Endodermal cell (in vitro differentiated cells): ENCODE measurements around the gene ARSA. TPM values are rescaled to one million over a fixed set of nuclear protein-coding genes. Genes with fewer than 3 reads are reported as not detected.
A peak's percentile ranks its signal among the peaks of the same experiment; 100 is the strongest.

ENCODE experiments used
- DNase-seq: peaks from one replicate; pipeline ENCODE4 v3.0.0-alpha.2; 2017
- H3K27ac ChIP-seq: 2 replicates; pipeline ENCODE4 v1.5.1; 2013; ENCODE audit warnings: mild to moderate bottlenecking, low read depth, low read length, moderate library complexity
- H3K27me3 ChIP-seq: 2 replicates; pipeline ENCODE4 v1.6.1; 2013; ENCODE audit warnings: mild to moderate bottlenecking, low read length, moderate library complexity; ENCODE audit not compliant: insufficient read depth, control insufficient read depth, poor library complexity, severe bottlenecking
- H3K36me3 ChIP-seq: 2 replicates; pipeline ENCODE4 v1.7.0; 2013; ENCODE audit warnings: mild to moderate bottlenecking, low read length, moderate library complexity; ENCODE audit not compliant: control insufficient read depth, insufficient read depth
- H3K4me1 ChIP-seq: one replicate; pipeline ENCODE4 v1.7.0; 2013; ENCODE audit warnings: low read length; ENCODE audit not compliant: control insufficient read depth, insufficient read depth
- H3K4me3 ChIP-seq: 2 replicates; pipeline ENCODE4 v1.5.1; 2013; ENCODE audit warnings: mild to moderate bottlenecking, low read length, moderate library complexity
- H3K9ac ChIP-seq: 2 replicates; pipeline ENCODE4 v1.6.1; 2013; ENCODE audit warnings: mild to moderate bottlenecking, low read length, moderate library complexity; ENCODE audit not compliant: poor library complexity, severe bottlenecking; ENCODE audit errors: extremely low read depth
- H3K9me3 ChIP-seq: 2 replicates; pipeline ENCODE4 v1.6.1; 2013; ENCODE audit warnings: mild to moderate bottlenecking, low read length, moderate library complexity; ENCODE audit not compliant: control insufficient read depth
- H3K27ac Mint-ChIP-seq: 2 replicates; pipeline ENCODE4 v1.8.0; 2020; ENCODE audit warnings: mixed read lengths
- H3K27me3 Mint-ChIP-seq: 2 replicates; pipeline ENCODE4 v1.8.0; 2021; ENCODE audit warnings: mild to moderate bottlenecking, mixed read lengths; ENCODE audit not compliant: insufficient read depth
- H3K36me3 Mint-ChIP-seq: 2 replicates; pipeline ENCODE4 v1.8.0; 2020; ENCODE audit warnings: low read depth, mixed read lengths
- H3K4me1 Mint-ChIP-seq: 2 replicates; pipeline ENCODE4 v1.8.0; 2020; ENCODE audit warnings: mixed read lengths
- H3K4me3 Mint-ChIP-seq: 2 replicates; pipeline ENCODE4 v1.8.0; 2020; ENCODE audit warnings: mild to moderate bottlenecking, moderate library complexity, mixed read lengths
- H3K9me3 Mint-ChIP-seq: 2 replicates; pipeline ENCODE4 v1.8.0; 2020; ENCODE audit warnings: mild to moderate bottlenecking, mixed read lengths
- CTCF ChIP-seq: fragments of 200-600 bp; sonication (generic); conservative IDR thresholded peaks from 2 replicates; pipeline ENCODE4 v1.5.0; 2021; ENCODE audit warnings: antibody characterized with exemption, mild to moderate bottlenecking
- WGBS, 2 experiments: methylation state at CpG; one replicate each; pipeline versions ENCODE4 v1.1.5 to v1.1.7; 2013; ENCODE audit warnings: missing lambda C conversion rate in 2 of 2, mixed read lengths in 1 of 2; ENCODE audit not compliant: insufficient coverage in 1 of 2, insufficient read length in 1 of 2; 5-methylcytosine and 5-hydroxymethylcytosine counted together
- long read RNA-seq, 4 experiments: library from polyadenylated mRNA in 2 of 4; library from RNA in 1 of 4; library from capped mRNA in 1 of 4; stranded (forward) in 3 of 4; unstranded in 1 of 4; transcript quantifications; one replicate each; pipeline ENCODE4 v2.0.0, GENCODE V29; 2020 to 2021; ENCODE audit warnings: inconsistent platforms in 1 of 4
- polyA plus RNA-seq, 2 experiments: library from polyadenylated mRNA; stranded (reverse); fragments of 50-300 nt; gene quantifications; one replicate each; pipeline ENCODE4 v1.2.3, GENCODE V29; 2013
- total RNA-seq, 2 donors: library from RNA; stranded (reverse); fragmentation: NEBNext Ultra II Directional in 1 of 2; extraction: Animal tissue kit (Norgen Biotek cat#: 25700) in 1 of 2; gene quantifications; 2 replicates in 1 of 2; 3 replicates in 1 of 2; pipeline ENCODE4 v1.2.1, GENCODE V29; 2021

ARSA gene
- 10 to 100 TPM; 28.6 to 30.6 TPM for total RNA-seq
- 26.8 TPM for polyA plus RNA-seq (2013, experiment 1 of 2)
- polyA plus RNA-seq (2013, experiment 2 of 2), result 23.1 TPM
- long read RNA-seq, experiment 1, partial matches to known transcripts, result 0 of 5 reads
- long read RNA-seq, experiment 1, other reads (novel, unspliced or antisense), result 2 of 5 reads
- long read RNA-seq, experiment 2, transcript ARSA-201 (8 exons, 2,050 nt), result major isoform, 6 of 12 reads
- long read RNA-seq, experiment 2, partial matches to known transcripts, result 3 of 12 reads
- long read RNA-seq, experiment 2, other reads (novel, unspliced or antisense), result 0 of 12 reads
- long read RNA-seq, experiment 3, transcript ARSA-201 (8 exons, 2,050 nt), result major isoform, 19 of 39 reads
- long read RNA-seq, experiment 3, partial matches to known transcripts, result 3 of 39 reads
- long read RNA-seq, experiment 3, other reads (novel, unspliced or antisense), result 11 of 39 reads
- long read RNA-seq, experiment 4, transcript ARSA-201 (8 exons, 2,050 nt), result major isoform, 5 of 13 reads
- long read RNA-seq, experiment 4, partial matches to known transcripts, result 0 of 13 reads
- long read RNA-seq, experiment 4, other reads (novel, unspliced or antisense), result 3 of 13 reads

GRCh38 chr22:50627642-50628542 lies at the start of gene ARSA:
ARSA (minus strand) TSS chr22:50628152; CDS start chr22:50627779, 373 bp downstream.
- H3K9ac ChIP-seq, result peak within 1 kb of the TSS; percentile 28
- Mint-ChIP-seq H3K27me3 (peaks cover 16% of the 10 kb centered on the region), H3K27ac (peak within 1 kb of the TSS; percentile 15), H3K4me3 (peak within 1 kb of the TSS; percentile 73), H3K36me3 (no peaks in the 10 kb centered on the region), H3K4me1 (peaks cover 6% of the 10 kb centered on the region), H3K9me3 (no peaks in the 10 kb centered on the region)
- no peaks in the 10 kb centered on the region for H3K27me3 ChIP-seq
- no peaks in the 10 kb centered on the region for H3K36me3 ChIP-seq
- TF ChIP-seq CTCF, result peak; percentile 60
- H3K4me1 ChIP-seq, result peaks cover 4% of the 10 kb centered on the region
- peak; percentile 93 for DNase-seq
- 1 to 4% methylated on average over 19 to 88 of the region's 88 CpGs for WGBS, 2 experiments
- H3K4me3 ChIP-seq, result peak within 1 kb of the TSS; percentile 82
- no peaks in the 10 kb centered on the region for H3K9me3 ChIP-seq
- H3K27ac ChIP-seq, result no peak within 1 kb of the TSS

- no peaks in the 10 kb centered on the region for H3K9me3 Mint-ChIP-seq
- H3K9ac ChIP-seq, result no peak overlapping the region
- no peak overlapping the region for H3K4me3 ChIP-seq
- H3K27me3 Mint-ChIP-seq, result peaks cover 38% of the 10 kb centered on the region
- H3K4me1 Mint-ChIP-seq, result peaks cover 12% of the 10 kb centered on the region
- DNase-seq, result no peak
- H3K27ac Mint-ChIP-seq, result no peak overlapping the region
- TF ChIP-seq CTCF, result no peak
- H3K27ac ChIP-seq, result no peak overlapping the region
- peaks cover 5% of the 10 kb centered on the region for H3K36me3 Mint-ChIP-seq
- no peak overlapping the region for H3K4me3 Mint-ChIP-seq
- H3K9me3 ChIP-seq, result no peaks in the 10 kb centered on the region
- H3K4me1 ChIP-seq, result no peaks in the 10 kb centered on the region
- no peaks in the 10 kb centered on the region for H3K36me3 ChIP-seq
- WGBS, 2 experiments, result 77 to 81% methylated on average over 7 to 10 of the region's 10 CpGs
- H3K27me3 ChIP-seq, result peaks cover 22% of the 10 kb centered on the region
Observed at GRCh38 chr22:50676661-50677492, 48.9 kb upstream of the ARSA start.
